Natural killer cell treated with Interleukin-12 subunit alpha and Interleukin-12 subunit beta and Interleukin-15 and Interleukin-18, amount 100 ng/mL, for 72 hours (primary cell): ENCODE measurements around the gene DUSP8. TPM values are rescaled to one million over a fixed set of nuclear protein-coding genes. Genes with fewer than 3 reads are reported as not detected.
A peak's percentile ranks its signal among the peaks of the same experiment; 100 is the strongest.
"Not testable (repeated sequence)": the region's sequence is repeated elsewhere in the genome, so short reads cannot be mapped to it uniquely, and the experiment has no call there.

Experiments
- ATAC-seq, 2 donors: fragments of 150-1000 bp; cut with Tn5 transposase in 1 of 2; sonication (Bioruptor Pico), chemical (Tn5 transposase) in 1 of 2; 2 replicates each; pipeline ENCODE4 v1.10.0; 2021
- DNase-seq: peaks from one replicate; pipeline ENCODE4 v3.0.0; 2022; ENCODE audit warnings: low spot score
- H3K27ac Mint-ChIP-seq, 2 donors: 1 replicate in 1 of 2; 2 replicates in 1 of 2; pipeline ENCODE4 v1.8.0; 2022; ENCODE audit warnings: mixed read lengths in 2 of 2, mild to moderate bottlenecking in 1 of 2, moderate library complexity in 1 of 2
- H3K27me3 Mint-ChIP-seq, 2 donors: 1 replicate in 1 of 2; 2 replicates in 1 of 2; pipeline ENCODE4 v1.8.0; 2022; ENCODE audit warnings: mixed read lengths in 2 of 2
- H3K36me3 Mint-ChIP-seq: one replicate; pipeline ENCODE4 v1.8.0; 2022; ENCODE audit warnings: mixed read lengths
- H3K4me1 Mint-ChIP-seq, 2 donors: 1 replicate in 1 of 2; 2 replicates in 1 of 2; pipeline ENCODE4 v1.8.0; 2022; ENCODE audit warnings: low read depth in 2 of 2, mixed read lengths in 2 of 2, mild to moderate bottlenecking in 1 of 2
- H3K4me3 Mint-ChIP-seq: one replicate; pipeline ENCODE4 v1.8.0; 2022; ENCODE audit warnings: mixed read lengths
- H3K9me3 Mint-ChIP-seq: 2 replicates; pipeline ENCODE4 v1.8.0; 2022; ENCODE audit warnings: mixed read lengths
- total RNA-seq, 2 donors: library from RNA; stranded (reverse); gene quantifications; one replicate each; pipeline ENCODE4 v1.2.3, GENCODE V29; 2022

The DUSP8 gene
- total RNA-seq, 2 donors from 2014 or later = 4.2 to 5.4 TPM

GRCh38 chr11:1520209-1520662, 51.8 kb downstream of the DUSP8 start:
- no peak overlapping the region for H3K4me3 Mint-ChIP-seq
- ATAC-seq (no peak), DNase-seq (no peak)
- peak overlapping the region in 1 of 2 donors; percentile 8 for H3K27ac Mint-ChIP-seq
- H3K9me3 Mint-ChIP-seq = no peaks in the 10 kb centered on the region
- H3K4me1 Mint-ChIP-seq = peaks cover 57 to 58% of the 10 kb centered on the region in 2 donors
- no peaks in the 10 kb centered on the region for H3K27me3 Mint-ChIP-seq
- H3K36me3 Mint-ChIP-seq = no peaks in the 10 kb centered on the region

GRCh38 chr11:1519028-1520010, 52.8 kb downstream of the DUSP8 start:
- Mint-ChIP-seq H3K27ac (no peak overlapping the region), H3K27me3 (no peaks in the 10 kb centered on the region), H3K4me1 (peaks cover 61 to 62% of the 10 kb centered on the region in 2 donors), H3K9me3 (no peaks in the 10 kb centered on the region), H3K36me3 (no peaks in the 10 kb centered on the region), H3K4me3 (no peak overlapping the region)
- ATAC-seq (no peak), DNase-seq (no peak)

GRCh38 chr11:1518301-1518700, 53.8 kb downstream of the DUSP8 start:
- no peaks in the 10 kb centered on the region for H3K27me3 Mint-ChIP-seq
- H3K4me3 Mint-ChIP-seq = no peak overlapping the region
- H3K9me3 Mint-ChIP-seq = peaks cover 3% of the 10 kb centered on the region
- H3K36me3 Mint-ChIP-seq = no peaks in the 10 kb centered on the region
- H3K27ac Mint-ChIP-seq = no peak overlapping the region
- DNase-seq (no peak), ATAC-seq (no peak)
- H3K4me1 Mint-ChIP-seq = peaks cover 62 to 67% of the 10 kb centered on the region in 2 donors

- ATAC-seq (no peak), DNase-seq (no peak)
- no peak overlapping the region for H3K4me3 Mint-ChIP-seq
- H3K4me1 Mint-ChIP-seq = peaks cover 62 to 65% of the 10 kb centered on the region in 2 donors
- H3K27ac Mint-ChIP-seq = no peak overlapping the region
- peaks cover 4% of the 10 kb centered on the region for H3K9me3 Mint-ChIP-seq
- no peaks in the 10 kb centered on the region for H3K36me3 Mint-ChIP-seq
- H3K27me3 Mint-ChIP-seq = no peaks in the 10 kb centered on the region
These were observed 54.7 kb downstream of the DUSP8 start for GRCh38 chr11:1517117-1518005.

- ATAC-seq = peak in 1 of 2 donors; percentile 45
These were observed 55.6 kb downstream of the DUSP8 start for GRCh38 chr11:1516273-1517067.

GRCh38 chr11:1515082-1516060, 56.7 kb downstream of the DUSP8 start:
- Mint-ChIP-seq H3K4me3 (peak overlapping the region; percentile 32), H3K27me3 (no peaks in the 10 kb centered on the region), H3K9me3 (peaks cover 4% of the 10 kb centered on the region), H3K36me3 (no peaks in the 10 kb centered on the region), H3K27ac (no peak overlapping the region), H3K4me1 (peaks cover 48 to 58% of the 10 kb centered on the region in 2 donors)
- ATAC-seq = peak; percentile 75 to 78
- DNase-seq = peak; percentile 79

More at GRCh38 chr11:1516273-1517067, 55.6 kb downstream of the DUSP8 start:
- peak overlapping the region; percentile 32 for H3K4me3 Mint-ChIP-seq
- peaks cover 4% of the 10 kb centered on the region for H3K9me3 Mint-ChIP-seq
- peaks cover 59 to 63% of the 10 kb centered on the region in 2 donors for H3K4me1 Mint-ChIP-seq
- H3K27me3 Mint-ChIP-seq = no peaks in the 10 kb centered on the region
- no peaks in the 10 kb centered on the region for H3K36me3 Mint-ChIP-seq
- no peak for DNase-seq
- no peak overlapping the region for H3K27ac Mint-ChIP-seq

- H3K27ac Mint-ChIP-seq = peak overlapping the region in 1 of 2 donors; percentile 58
These were observed 57.6 kb downstream of the DUSP8 start for GRCh38 chr11:1514336-1515061.

GRCh38 chr11:1513326-1514296, 58.5 kb downstream of the DUSP8 start:
- H3K27me3 Mint-ChIP-seq = no peaks in the 10 kb centered on the region
- DNase-seq = no peak
- peaks cover 4% of the 10 kb centered on the region for H3K9me3 Mint-ChIP-seq
- no peak overlapping the region for H3K4me3 Mint-ChIP-seq
- no peak for ATAC-seq
- H3K4me1 Mint-ChIP-seq = peaks cover 43 to 56% of the 10 kb centered on the region in 2 donors
- peak overlapping the region in 1 of 2 donors; percentile 79 for H3K27ac Mint-ChIP-seq
- H3K36me3 Mint-ChIP-seq = no peaks in the 10 kb centered on the region

More at GRCh38 chr11:1514336-1515061, 57.6 kb downstream of the DUSP8 start:
- Mint-ChIP-seq H3K4me1 (peaks cover 47 to 58% of the 10 kb centered on the region in 2 donors), H3K36me3 (no peaks in the 10 kb centered on the region), H3K4me3 (no peak overlapping the region), H3K9me3 (peaks cover 4% of the 10 kb centered on the region), H3K27me3 (no peaks in the 10 kb centered on the region)
- DNase-seq = no peak
- no peak for ATAC-seq

- peaks cover 40 to 50% of the 10 kb centered on the region in 2 donors for H3K4me1 Mint-ChIP-seq
- not testable (repeated sequence) for H3K27ac Mint-ChIP-seq, ATAC-seq, H3K4me3 Mint-ChIP-seq, H3K36me3 Mint-ChIP-seq, H3K27me3 Mint-ChIP-seq, H3K9me3 Mint-ChIP-seq, DNase-seq
These were observed 59.4 kb downstream of the DUSP8 start for GRCh38 chr11:1512531-1513258.

- Mint-ChIP-seq H3K27ac (no peak overlapping the region), H3K4me1 (peaks cover 34 to 47% of the 10 kb centered on the region in 2 donors), H3K27me3 (no peaks in the 10 kb centered on the region), H3K9me3 (peaks cover 4% of the 10 kb centered on the region), H3K36me3 (no peaks in the 10 kb centered on the region), H3K4me3 (no peak overlapping the region)
- ATAC-seq (no peak), DNase-seq (no peak)
These were observed 60.1 kb downstream of the DUSP8 start for GRCh38 chr11:1511937-1512496.
